ENCODE measurements around the gene RNMT.

DNA sequence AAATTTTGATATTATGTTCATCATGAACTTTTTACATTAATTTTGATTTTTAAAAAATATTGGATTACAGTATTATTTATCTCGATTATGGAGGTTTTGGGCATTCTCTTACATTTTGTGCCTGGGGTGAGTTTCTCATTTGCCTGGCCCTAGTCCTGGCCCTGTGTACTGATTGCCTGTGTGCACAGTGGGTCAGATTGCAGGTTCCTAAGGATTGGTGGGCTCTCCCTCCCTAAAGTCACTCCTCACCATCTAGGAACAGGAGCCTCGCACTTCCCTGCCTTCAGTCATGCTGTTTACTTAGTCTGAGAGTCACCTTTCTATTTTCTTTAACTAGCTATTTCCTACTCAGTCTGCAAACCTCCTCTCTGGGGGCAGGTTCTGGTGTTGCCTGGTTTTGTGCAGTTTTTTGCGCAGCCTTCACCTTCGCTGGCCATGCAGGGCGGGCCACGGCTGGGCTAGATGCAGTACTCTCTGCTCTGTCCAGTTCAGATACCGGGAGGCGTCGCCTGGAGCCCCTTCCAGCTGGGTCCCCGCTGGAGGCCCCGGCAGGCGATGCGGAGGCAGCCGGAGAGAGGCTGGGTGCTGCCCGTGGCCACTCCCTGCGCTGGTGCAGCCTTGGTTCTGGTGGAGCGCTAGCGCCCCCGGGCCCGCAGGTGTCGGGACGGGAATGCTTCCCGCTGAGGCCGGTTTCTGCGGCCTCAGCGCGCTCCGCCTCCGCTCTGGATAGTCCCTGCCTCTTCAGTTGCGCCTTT lies 74.2 kb downstream of the RNMT start:
- TF ChIP-seq ZNF274 (IDR thresholded peaks at IDR 0.05; ENCODE audit: low read depth, low read length): no peak
- TF ChIP-seq YY1 (IDR thresholded peaks at IDR 0.05; ENCODE audit: insufficient read depth, insufficient read length): no peak
- no peak for TF ChIP-seq SUZ12 (IDR thresholded peaks at IDR 0.05; ENCODE audit: extremely low read depth, insufficient read depth, insufficient read length)

Measured in NT2/D1 (cell line).